H1 (cell line): ENCODE measurements around the gene PEPD.

Source experiments
- CTCF ChIP-seq, 3 experiments: IDR thresholded peaks; 1 replicate in 2 of 3; 2 replicates in 1 of 3; pipeline versions ENCODE4 v1.5.1 to v1.6.1; 2011; ENCODE audit warnings: low read length in 3 of 3, mild to moderate bottlenecking in 3 of 3, inconsistent platforms in 2 of 3, low read depth in 1 of 3, moderate library complexity in 1 of 3; ENCODE audit not compliant: insufficient read depth in 1 of 3; ENCODE audit errors: control extremely low read depth in 1 of 3
- TAF7 ChIP-seq: optimal IDR thresholded peaks from 2 replicates; pipeline ENCODE3; 2011; ENCODE audit warnings: low read depth, mild to moderate bottlenecking, inconsistent platforms, low read length, moderate library complexity, borderline replicate concordance
- ZNF274 ChIP-seq: IDR thresholded peaks from 2 replicates; pipeline ENCODE4 v1.7.0; 2012; ENCODE audit warnings: low read length, borderline replicate concordance; ENCODE audit errors: extremely low read depth

- TF ChIP-seq TAF7 (no peak), CTCF (IDR thresholded peaks at IDR 0.05; ENCODE audit: control extremely low read depth in 1 of 3, insufficient read depth in 1 of 3, low read depth in 1 of 3, low read length in 3 of 3) (no peak), ZNF274 (no peak)
These were observed 110.6 kb downstream of the PEPD start for GRCh38 chr19:33410915-33411401.
